WTC11 (cell line): ENCODE results near the gene PYM1.

Experiments
- CTCF ChIP-seq: fragments of 200-600 bp; IDR thresholded peaks from 2 replicates; pipeline ENCODE4 v1.8.0; 2022; ENCODE audit warnings: antibody characterized with exemption
- JUN ChIP-seq: sonication (generic); formaldehyde crosslinking; IDR thresholded peaks from 2 replicates; pipeline ENCODE4 v1.8.0; 2023; ENCODE audit warnings: mild to moderate bottlenecking, missing genetic modification reagents
- NR2C2 ChIP-seq: sonication (generic); formaldehyde crosslinking; IDR thresholded peaks from 2 replicates; pipeline ENCODE4 v1.8.0; 2022; ENCODE audit warnings: mild to moderate bottlenecking, missing genetic modification reagents

- TF ChIP-seq NR2C2 (no peak), CTCF (no peak), JUN (CRISPR knock-in tag) (no peak)
Observed at GRCh38 chr12:55933799-55934742, 6.4 kb upstream of the PYM1 start.
